ENCODE results near the gene GBA2. TPM values are rescaled to one million over a fixed set of nuclear protein-coding genes. Genes with fewer than 3 reads are reported as not detected.

GBA2 gene
- total RNA-seq = 10 to 100 TPM; 57.7 to 58.8 TPM

DNA sequence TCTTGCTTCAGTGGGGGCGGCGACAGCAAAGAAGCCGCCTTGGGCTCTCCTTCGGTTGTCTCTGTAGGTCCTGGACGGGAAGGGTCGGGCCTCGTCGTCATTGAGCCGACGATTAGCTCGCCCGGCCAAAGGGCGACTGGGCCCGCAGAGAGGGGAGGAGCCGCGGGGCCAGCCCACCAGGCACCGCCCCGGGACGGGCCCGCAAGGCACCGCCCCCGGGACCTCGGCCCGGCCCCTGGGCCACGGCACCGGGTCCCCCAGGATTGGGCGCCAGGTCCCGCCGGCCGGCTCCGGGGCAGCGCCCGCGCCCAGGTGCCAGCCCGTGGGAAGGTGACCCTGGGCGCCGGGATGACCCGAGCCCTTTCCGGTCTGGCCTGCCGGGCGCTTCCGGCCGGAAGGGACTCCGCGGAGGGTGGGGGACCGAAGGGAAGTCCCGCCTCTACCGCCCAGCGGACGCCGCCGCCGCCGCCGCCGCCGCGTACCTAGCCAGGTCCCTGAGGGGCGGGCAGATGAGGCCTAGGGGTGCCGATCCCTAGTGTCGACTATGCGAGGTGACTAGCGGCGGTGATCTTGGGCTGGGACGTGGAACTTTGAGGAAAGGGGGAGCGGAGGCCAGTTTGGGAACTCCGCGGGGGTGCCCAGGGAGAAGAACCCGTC lies at the start of gene GBA2, which contains the start of gene RGP1:
GBA2 (minus strand) TSS at position 371 of the 657 bp plus-strand sequence. CDS start 524 bp downstream, outside the sequence.
RGP1 (plus strand) TSS at position 430 of the 657 bp plus-strand sequence. CDS start 469 bp downstream, outside the sequence.
- Mint-ChIP-seq H3K9me3 (ENCODE audit: low read depth) (no peaks in the 10 kb centered on the region), H3K36me3 (peaks cover 26% of the 10 kb centered on the region), H3K27me3 (no peaks in the 10 kb centered on the region), H3K4me3 (peak within 1 kb of the TSS; percentile 88), H3K4me1 (peaks cover 41% of the 10 kb centered on the region), H3K27ac (peak within 1 kb of the TSS; percentile 86)
- peak; percentile 83 for DNase-seq
- peak; percentile 83 for ATAC-seq
- CTCF ChIA-PET = interaction anchor here (0.9 to 7.2 kb wide), 21 partner anchors 8 to 178 kb away, joined by 3 to 150 read pairs (median 7); partner anchors contain the start of genes CCDC107, CREB3, HINT2 and RMRP

DNA sequence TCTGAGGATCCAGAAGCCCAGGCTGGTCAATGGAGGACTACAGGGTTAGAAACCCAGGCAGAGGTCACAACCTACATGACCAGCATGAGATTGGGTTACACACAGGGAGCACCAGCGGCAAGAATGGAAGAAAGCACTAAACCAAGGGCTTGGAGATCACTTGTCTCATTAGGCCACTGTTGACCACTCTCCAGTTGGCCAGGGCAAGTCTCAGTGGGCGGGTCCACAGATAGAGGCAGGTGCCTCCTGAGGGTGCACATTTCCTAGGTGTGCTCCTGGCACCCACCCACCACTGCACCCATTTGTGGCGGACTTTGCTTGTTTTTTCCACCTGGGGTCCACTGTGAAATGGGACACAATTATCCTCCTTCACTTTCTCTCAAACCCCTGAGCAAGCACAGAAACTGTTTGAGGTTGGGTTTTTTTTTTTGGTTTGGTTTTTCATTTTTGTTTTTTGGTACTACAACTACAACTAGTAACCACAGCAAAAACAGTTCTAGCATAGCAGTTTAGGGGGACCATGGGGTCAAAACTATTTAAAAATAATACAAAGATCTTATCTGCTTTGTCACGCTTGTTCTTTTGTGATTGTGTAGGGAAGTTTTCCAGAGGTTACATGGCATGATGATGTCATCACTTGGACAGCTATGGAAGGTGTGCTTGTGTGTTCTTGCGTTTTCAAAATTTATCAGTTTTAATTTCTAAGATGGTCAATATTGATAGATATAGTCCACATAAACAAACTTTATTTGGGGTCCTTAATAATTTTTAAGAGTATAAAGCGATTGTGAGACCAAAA lies 48.5 kb upstream of the GBA2 start:
- no peak for DNase-seq
- Mint-ChIP-seq H3K4me3 (no peak overlapping the region), H3K9me3 (ENCODE audit: low read depth) (no peaks in the 10 kb centered on the region), H3K4me1 (peaks cover 32% of the 10 kb centered on the region), H3K27me3 (no peaks in the 10 kb centered on the region), H3K36me3 (no peaks in the 10 kb centered on the region), H3K27ac (no peak overlapping the region)
- no peak for ATAC-seq
- CTCF ChIA-PET = interaction anchor here (1.4 to 1.8 kb wide), 3 partner anchors 29 to 85 kb away, joined by 6 read pairs; no protein-coding TSS in a partner anchor

DNA sequence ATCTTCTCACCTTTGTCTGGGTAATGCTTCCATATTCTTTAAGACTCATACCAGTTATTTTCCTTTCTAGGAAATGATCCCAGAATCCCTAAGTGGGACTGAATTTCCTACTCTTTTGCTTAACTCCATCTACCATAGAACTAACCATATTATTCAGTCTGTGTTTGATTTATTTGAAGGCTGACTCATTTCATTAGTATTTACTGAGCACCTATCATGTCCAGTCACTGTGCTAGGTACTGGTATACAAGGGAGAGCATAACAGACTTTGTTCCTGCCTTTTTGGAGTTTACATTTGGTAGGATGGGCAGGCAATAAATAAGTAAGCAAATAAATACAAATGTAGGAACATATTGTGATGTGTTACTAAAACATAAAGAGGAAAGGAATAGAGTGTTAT lies 46.7 kb upstream of the GBA2 start:
- Mint-ChIP-seq H3K36me3 (no peaks in the 10 kb centered on the region), H3K27me3 (no peaks in the 10 kb centered on the region), H3K27ac (no peak overlapping the region), H3K9me3 (ENCODE audit: low read depth) (no peaks in the 10 kb centered on the region), H3K4me3 (no peak overlapping the region), H3K4me1 (peaks cover 32% of the 10 kb centered on the region)
- ATAC-seq (no peak), DNase-seq (no peak)
- CTCF ChIA-PET = interaction anchor here (1.4 kb wide), 1 partner anchor 86 kb away, joined by 6 read pairs; no protein-coding TSS in a partner anchor

DNA sequence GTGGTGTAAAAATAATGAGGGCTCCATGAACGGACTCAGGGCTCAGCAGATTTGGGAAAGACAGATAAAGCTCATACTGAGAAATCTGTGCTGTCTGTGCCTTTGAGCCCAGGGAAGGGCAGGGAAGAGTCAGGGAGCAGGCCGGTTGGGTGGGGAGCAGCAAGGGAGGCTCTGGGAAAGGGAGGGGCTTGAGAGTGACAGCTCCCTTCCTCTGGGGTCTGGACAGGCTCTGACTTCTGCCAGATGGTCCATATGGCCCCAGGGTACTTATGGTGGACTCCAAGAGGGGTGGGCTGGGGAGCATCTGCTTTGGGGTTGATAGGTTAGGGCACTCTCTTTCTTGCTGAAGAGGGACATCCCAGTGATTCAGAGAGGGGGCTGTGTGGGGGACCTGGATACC lies 44.4 kb upstream of the GBA2 start:
- CTCF ChIA-PET = interaction anchor here (1.1 to 2.5 kb wide), 4 partner anchors 19 to 89 kb away, joined by 3 to 11 read pairs (median 4); partner anchors contain the start of gene SPAG8
- Mint-ChIP-seq H3K4me3 (no peak overlapping the region), H3K9me3 (ENCODE audit: low read depth) (no peaks in the 10 kb centered on the region), H3K27me3 (no peaks in the 10 kb centered on the region), H3K36me3 (no peaks in the 10 kb centered on the region), H3K4me1 (peaks cover 26% of the 10 kb centered on the region), H3K27ac (no peak overlapping the region)
- no peak for DNase-seq
- ATAC-seq = no peak

DNA sequence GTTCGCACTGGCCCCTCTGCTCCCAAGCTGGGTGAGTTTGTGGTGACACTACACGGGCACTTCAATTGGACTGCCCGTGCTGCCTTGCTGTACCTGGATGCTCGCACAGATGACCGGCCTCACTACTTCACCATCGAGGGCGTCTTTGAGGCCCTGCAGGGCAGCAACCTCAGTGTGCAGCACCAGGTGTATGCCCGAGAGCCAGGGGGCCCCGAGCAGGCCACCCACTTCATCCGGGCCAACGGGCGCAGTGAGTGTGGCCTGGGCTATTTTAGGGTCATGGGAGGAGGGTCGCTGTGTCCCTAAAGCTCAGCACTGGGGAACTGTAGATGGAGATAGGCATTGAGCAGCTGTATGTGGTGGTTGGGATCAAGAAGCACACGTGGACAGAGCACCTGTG lies 43.8 kb upstream of the GBA2 start:
- no peaks in the 10 kb centered on the region for H3K9me3 Mint-ChIP-seq (ENCODE audit: low read depth)
- DNase-seq (no peak), ATAC-seq (no peak)
- H3K36me3 Mint-ChIP-seq = no peaks in the 10 kb centered on the region
- no peak overlapping the region for H3K27ac Mint-ChIP-seq
- CTCF ChIA-PET = interaction anchor here (1.1 to 2.5 kb wide), 4 partner anchors 20 to 89 kb away, joined by 3 to 11 read pairs (median 4); partner anchors contain the start of gene SPAG8
- peaks cover 22% of the 10 kb centered on the region for H3K4me1 Mint-ChIP-seq
- H3K27me3 Mint-ChIP-seq = no peaks in the 10 kb centered on the region
- no peak overlapping the region for H3K4me3 Mint-ChIP-seq

DNA sequence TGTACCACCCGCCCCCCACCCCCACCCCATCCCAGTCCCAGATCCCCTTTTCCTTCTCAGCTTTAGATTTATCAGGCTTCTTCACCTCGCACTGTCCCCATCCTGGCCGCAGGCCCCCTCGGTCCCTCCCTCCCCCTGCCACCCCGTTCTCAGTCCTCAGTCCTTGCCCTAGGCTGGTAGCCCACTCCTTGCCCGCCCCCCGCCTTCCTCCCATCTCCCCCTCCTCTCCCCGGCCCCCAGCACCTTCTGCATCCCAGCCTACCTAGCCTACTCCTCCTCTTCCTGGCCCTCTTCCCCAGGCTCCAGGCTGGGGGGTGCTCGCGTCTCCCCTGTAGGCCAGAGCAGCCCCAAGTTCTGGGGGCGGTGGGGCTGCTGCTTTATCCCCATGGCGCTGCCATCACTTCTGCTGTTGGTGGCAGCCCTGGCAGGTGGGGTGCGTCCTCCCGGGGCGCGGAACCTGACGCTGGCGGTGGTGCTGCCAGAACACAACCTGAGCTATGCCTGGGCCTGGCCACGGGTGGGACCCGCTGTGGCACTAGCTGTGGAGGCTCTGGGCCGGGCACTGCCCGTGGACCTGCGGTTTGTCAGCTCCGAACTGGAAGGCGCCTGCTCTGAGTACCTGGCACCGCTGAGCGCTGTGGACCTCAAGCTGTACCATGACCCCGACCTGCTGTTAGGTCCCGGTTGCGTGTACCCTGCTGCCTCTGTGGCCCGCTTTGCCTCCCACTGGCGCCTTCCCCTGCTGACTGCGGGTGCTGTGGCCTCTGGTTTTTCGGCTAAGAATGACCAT lies 43.2 kb upstream of the GBA2 start:
- Mint-ChIP-seq H3K4me3 (no peak overlapping the region), H3K4me1 (peaks cover 18% of the 10 kb centered on the region), H3K9me3 (ENCODE audit: low read depth) (no peaks in the 10 kb centered on the region), H3K27me3 (no peaks in the 10 kb centered on the region), H3K36me3 (no peaks in the 10 kb centered on the region), H3K27ac (no peak overlapping the region)
- DNase-seq = no peak
- CTCF ChIA-PET = interaction anchor here (0.7 to 2.5 kb wide), 5 partner anchors 20 to 90 kb away, joined by 3 to 11 read pairs (median 4); partner anchors contain the start of genes FAM221B, SPAG8 and TMEM8B
- no peak for ATAC-seq

DNA sequence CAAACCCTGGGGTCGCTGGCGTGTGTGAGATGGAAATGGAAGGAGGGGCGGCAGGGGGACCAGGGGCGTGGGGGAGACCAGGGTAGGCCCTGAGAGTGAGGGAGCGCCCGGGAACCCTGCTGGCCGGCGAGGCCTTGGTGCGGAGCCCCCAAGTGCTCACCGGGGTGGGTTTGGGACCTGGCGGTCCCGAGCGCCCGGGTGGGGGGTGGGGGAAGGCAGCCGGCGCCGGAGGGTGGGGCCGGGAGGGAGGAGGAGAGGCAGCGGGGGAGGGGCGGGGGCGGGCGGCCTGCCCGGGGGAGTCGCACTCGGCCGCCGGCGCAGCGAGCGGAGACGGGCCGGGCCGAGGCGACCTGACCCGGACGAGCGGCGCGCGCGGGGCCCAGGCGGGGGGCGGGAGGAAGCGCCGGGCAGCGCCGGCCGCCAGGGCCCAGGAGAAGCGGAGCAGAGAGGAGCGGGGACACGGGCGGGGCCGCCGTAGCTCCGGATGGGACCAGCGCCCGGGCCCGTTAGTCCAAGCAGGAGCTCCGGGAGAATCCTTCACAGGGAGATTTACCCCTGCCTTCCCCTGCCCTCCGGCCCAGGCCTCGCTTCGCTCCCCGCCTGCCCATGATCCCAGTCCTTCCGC lies 42.4 kb upstream of the GBA2 start, which contains the start of gene NPR2:
NPR2 (plus strand) TSS at position 295 of the 625 bp plus-strand sequence. CDS start 818 bp downstream, outside the sequence.
- CTCF ChIA-PET = interaction anchor here (0.7 to 2.5 kb wide), 2 partner anchors 35 to 38 kb away, joined by 3 to 11 read pairs; partner anchors contain the start of genes FAM221B and TMEM8B
- Mint-ChIP-seq H3K36me3 (no peaks in the 10 kb centered on the region), H3K4me3 (no peak within 1 kb of the TSS), H3K4me1 (peaks cover 14% of the 10 kb centered on the region), H3K27me3 (no peaks in the 10 kb centered on the region), H3K27ac (no peak within 1 kb of the TSS), H3K9me3 (ENCODE audit: low read depth) (no peaks in the 10 kb centered on the region)
- ATAC-seq (no peak), DNase-seq (no peak)

DNA sequence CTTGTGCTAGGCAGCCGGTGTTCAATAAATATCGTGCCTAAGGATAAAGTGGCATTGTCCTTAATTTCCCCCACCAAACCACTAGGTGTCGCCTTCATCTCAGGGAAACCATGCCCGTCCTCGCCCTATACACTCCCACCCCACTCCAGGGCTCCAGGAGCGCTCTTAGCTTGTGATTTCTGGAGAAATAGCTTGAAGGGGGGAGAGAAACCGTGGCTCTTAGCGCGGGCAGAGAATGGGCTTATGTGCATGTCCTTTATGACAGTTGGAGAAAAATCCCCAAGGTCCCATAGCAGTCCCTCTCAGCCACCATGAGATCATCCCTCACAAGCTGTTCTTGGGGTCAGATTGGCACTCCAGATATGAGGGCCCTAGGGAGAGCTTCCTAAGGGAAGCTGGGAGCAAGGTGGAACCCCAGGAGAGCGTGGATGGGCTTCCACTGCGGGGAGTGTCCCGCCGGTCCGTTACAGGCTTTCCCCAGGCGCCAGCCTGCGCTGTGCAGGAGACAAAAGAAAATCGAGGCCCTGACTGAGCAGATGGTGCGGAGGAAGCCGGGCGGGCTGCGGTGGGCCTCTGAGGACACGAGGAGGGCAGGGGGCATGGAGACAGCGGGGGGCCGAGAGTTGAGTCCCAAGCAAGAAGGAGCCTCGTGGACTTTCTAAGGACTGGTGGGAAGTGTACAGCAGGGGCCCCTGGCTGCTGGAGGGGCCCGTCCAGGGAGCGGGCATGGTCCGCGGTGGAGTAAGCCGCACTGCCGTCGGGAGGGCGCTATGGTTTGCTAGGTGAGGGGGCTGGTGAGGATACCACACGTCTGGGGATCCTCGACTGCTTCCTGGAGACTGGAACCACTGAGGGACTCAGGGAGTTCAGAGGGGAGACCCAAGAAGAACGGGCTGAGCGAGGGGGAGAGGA lies 41.6 kb upstream of the GBA2 start:
- CTCF ChIA-PET = interaction anchor here (0.6 to 3.7 kb wide), 34 partner anchors 9 to 170 kb away, joined by 3 to 76 read pairs (median 4); partner anchors contain the start of genes CREB3, FAM221B, GBA2 and HINT2
- peak; percentile 89 for ATAC-seq
- Mint-ChIP-seq H3K27me3 (no peaks in the 10 kb centered on the region), H3K36me3 (peaks cover 1% of the 10 kb centered on the region), H3K4me1 (peaks cover 11% of the 10 kb centered on the region), H3K4me3 (no peak overlapping the region), H3K27ac (no peak overlapping the region), H3K9me3 (ENCODE audit: low read depth) (no peaks in the 10 kb centered on the region)
- peak; percentile 69 for DNase-seq

DNA sequence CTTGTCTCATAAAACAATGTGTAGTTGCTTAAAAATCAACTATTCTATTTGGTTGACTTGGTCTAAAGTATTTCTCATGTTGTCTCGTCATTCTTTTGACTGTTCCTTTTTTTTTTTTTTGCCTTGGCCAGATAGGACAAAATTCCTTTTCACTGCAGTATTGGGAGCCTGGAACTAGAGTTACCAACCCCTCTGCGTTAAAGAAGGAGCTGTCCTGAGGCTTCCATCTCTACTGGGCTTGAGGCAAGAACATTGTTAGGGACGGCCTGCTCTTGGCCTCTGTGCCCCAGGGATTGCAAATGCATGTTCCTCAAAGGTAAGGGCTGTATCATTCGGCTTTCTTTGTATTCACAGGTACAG lies 41.0 kb upstream of the GBA2 start:
- H3K27ac Mint-ChIP-seq = no peak overlapping the region
- no peaks in the 10 kb centered on the region for H3K9me3 Mint-ChIP-seq (ENCODE audit: low read depth)
- CTCF ChIA-PET = interaction anchor here (0.6 to 3.7 kb wide), 33 partner anchors 8 to 169 kb away, joined by 3 to 76 read pairs (median 5); partner anchors contain the start of genes CREB3, FAM221B, GBA2 and HINT2
- ATAC-seq = peak; percentile 16
- peaks cover 10% of the 10 kb centered on the region for H3K4me1 Mint-ChIP-seq
- H3K27me3 Mint-ChIP-seq = no peaks in the 10 kb centered on the region
- peaks cover 2% of the 10 kb centered on the region for H3K36me3 Mint-ChIP-seq
- no peak for DNase-seq
- H3K4me3 Mint-ChIP-seq = no peak overlapping the region

DNA sequence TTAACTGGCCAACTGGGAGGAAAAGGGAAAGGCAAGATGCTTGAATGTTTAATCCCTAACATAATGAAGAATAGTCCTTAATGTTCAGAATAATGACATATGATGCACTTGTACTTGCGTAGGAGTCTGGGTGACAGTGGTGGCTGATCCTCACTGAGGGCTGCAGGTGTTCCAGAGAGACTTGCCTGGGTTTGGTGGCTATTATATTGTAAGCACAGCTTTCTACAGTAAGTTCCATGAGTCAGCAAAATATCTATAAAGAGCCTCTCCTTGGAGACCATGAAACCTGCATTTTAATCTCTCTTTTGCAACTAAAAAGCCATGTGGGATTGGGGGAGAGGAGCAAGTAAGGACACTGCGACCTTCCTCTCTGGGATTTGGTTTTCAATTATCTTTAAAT lies 40.5 kb upstream of the GBA2 start:
- DNase-seq = no peak

DNA sequence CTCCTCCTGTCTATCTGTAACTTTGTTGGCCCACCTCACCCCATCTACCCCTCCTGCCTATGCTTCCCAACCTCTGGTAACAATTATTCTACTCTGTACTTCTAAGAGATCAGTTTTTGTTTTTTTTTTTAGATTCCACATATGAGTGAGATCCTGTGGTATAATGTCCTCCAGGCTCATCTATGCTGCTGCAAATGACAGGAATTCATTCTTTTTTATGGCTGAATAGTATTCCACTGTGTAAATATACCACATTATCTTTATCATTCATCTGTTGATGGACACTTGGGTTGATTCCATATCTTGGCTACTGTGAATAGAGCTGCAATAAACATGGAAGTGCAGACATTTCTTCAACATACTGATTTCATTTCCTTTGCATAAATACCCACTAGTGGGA lies 34.4 kb upstream of the GBA2 start:
- Mint-ChIP-seq H3K4me1 (no peaks in the 10 kb centered on the region), H3K9me3 (ENCODE audit: low read depth) (no peaks in the 10 kb centered on the region), H3K27me3 (no peaks in the 10 kb centered on the region), H3K4me3 (no peak overlapping the region), H3K36me3 (peaks cover 18% of the 10 kb centered on the region), H3K27ac (no peak overlapping the region)
- no peak for DNase-seq
- no peak for ATAC-seq
- CTCF ChIA-PET = interaction anchor here (0.7 to 1.2 kb wide), 3 partner anchors 12 to 99 kb away, joined by 3 to 4 read pairs (median 3); no protein-coding TSS in a partner anchor

More for the DNA sequence above, 40.5 kb upstream of the GBA2 start:
- Mint-ChIP-seq H3K27ac (no peak overlapping the region), H3K4me1 (peaks cover 8% of the 10 kb centered on the region), H3K27me3 (no peaks in the 10 kb centered on the region), H3K36me3 (peaks cover 2% of the 10 kb centered on the region), H3K4me3 (no peak overlapping the region), H3K9me3 (ENCODE audit: low read depth) (no peaks in the 10 kb centered on the region)
- no peak for ATAC-seq
- CTCF ChIA-PET = interaction anchor here (0.6 to 3.7 kb wide), 34 partner anchors 8 to 169 kb away, joined by 3 to 76 read pairs (median 5); partner anchors contain the start of genes CREB3, FAM221B, GBA2 and HINT2

Measured in activated CD8-positive, alpha-beta memory T cell treated with anti-CD3 and anti-CD28 coated beads, Interleukin-2, amount 10 ng/mL, durations not matched to agents 7 days and 5 days (primary cell).